ENCODE results near the gene PBRM1. TPM values are rescaled to one million over a fixed set of nuclear protein-coding genes. Genes with fewer than 3 reads are reported as not detected.

Gene PBRM1
- total and polyA plus RNA-seq, 2 donors (not counting 3 experiments of a cell fraction or from before 2014, with no cell fraction given), result 26.7 to 87.1 TPM

GRCh38 chr3:52620580-52620979 lies 65.1 kb downstream of the PBRM1 start:
- H3K4me2 ChIP-seq (ENCODE audit: insufficient read depth, low read length), result no peak overlapping the region
- peaks cover 14 to 29% of the 10 kb centered on the region in 2 experiments for H3K36me3 ChIP-seq (ENCODE audit: control insufficient read depth in 2 of 2, extremely low read depth in 1 of 2, insufficient read depth in 2 of 2, low read length in 2 of 2)
- H3K9ac ChIP-seq (replicated peaks; ENCODE audit: extremely low read depth, insufficient read depth, low read length), result no peak overlapping the region
- H3K9me3 ChIP-seq (replicated peaks; ENCODE audit: control insufficient read depth, insufficient read depth, low read length), result no peaks in the 10 kb centered on the region
- H3K27me3 ChIP-seq (ENCODE audit: control insufficient read depth in 2 of 2, insufficient read depth in 2 of 2, low read length in 2 of 2), result no peaks in the 10 kb centered on the region
- DNase-seq (ENCODE audit: low read depth, low spot score) (no peak), FAIRE-seq (no peak)
- dilution Hi-C loops (cut with MboI; ENCODE audit: extremely low pct_ligation_motif_present, low sequenced_read_pairs), result no loop called here
- H3K4me3 ChIP-seq (replicated peaks in 1 of 3; ENCODE audit: insufficient read depth in 1 of 3, low read depth in 1 of 3, low read length in 3 of 3), result no peak overlapping the region
- TF ChIP-seq EZH2 (IDR thresholded peaks at IDR 0.05; ENCODE audit: borderline replicate concordance, low read depth, low read length, severe bottlenecking), result no peak
- no peak for TF ChIP-seq GATA2 (IDR thresholded peaks at IDR 0.05; ENCODE audit: insufficient read depth, insufficient read length, low read depth, low read length)
- no peak for TF ChIP-seq CTCF (IDR thresholded peaks at IDR 0.05; ENCODE audit: extremely low read depth in 1 of 2, insufficient read depth in 1 of 2, low read depth in 1 of 2, low read length in 2 of 2)
- no peak for TF ChIP-seq MAX (IDR thresholded peaks at IDR 0.05; ENCODE audit: insufficient read depth, insufficient read length)
- no peak for TF ChIP-seq POLR2AphosphoS5 (IDR thresholded peaks at IDR 0.05; ENCODE audit: insufficient read depth, low read depth, low read length)
- no peak for TF ChIP-seq MYC (IDR thresholded peaks at IDR 0.05; ENCODE audit: low read depth, low read length)
- TF ChIP-seq FOS (IDR thresholded peaks at IDR 0.05; ENCODE audit: borderline replicate concordance, insufficient read depth, low read length), result no peak
- no peak for TF ChIP-seq JUN (IDR thresholded peaks at IDR 0.05; ENCODE audit: borderline replicate concordance, insufficient read depth, insufficient read length, low read depth)
- TF ChIP-seq POLR2A (IDR thresholded peaks at IDR 0.05; ENCODE audit: low read depth, low read length), result no peak
- intact Hi-C loops (cut with micrococcal nuclease), result no loop called here
- BruUV-seq (replicated peaks), result no TSS peak
- H3K27ac ChIP-seq (ENCODE audit: insufficient read depth, low read depth, low read length), result no peak overlapping the region
- H4K20me1 ChIP-seq (replicated peaks; ENCODE audit: control insufficient read depth, extremely low read depth, insufficient read depth, low read length), result no peaks in the 10 kb centered on the region
- no peak overlapping the region for H2AFZ ChIP-seq (ENCODE audit: low read depth, low read length)
- H3K79me2 ChIP-seq (ENCODE audit: control insufficient read depth, insufficient read depth, low read length), result no peaks in the 10 kb centered on the region
- no peaks in the 10 kb centered on the region for H3K9me1 ChIP-seq (replicated peaks; ENCODE audit: control insufficient read depth, extremely low read depth, insufficient read depth, low read length)
- ChIA-PET CTCF (interaction anchor here (1.2 kb wide), 1 partner anchor 12 kb away, joined by 4 read pairs; no protein-coding TSS in a partner anchor), POLR2A (no interaction called here)
- no peaks in the 10 kb centered on the region for H3K4me1 ChIP-seq (ENCODE audit: control insufficient read depth, extremely low read depth, insufficient read depth, low read length)
